ENCODE results near the gene MYO1C. TPM values are rescaled to one million over a fixed set of nuclear protein-coding genes. Genes with fewer than 3 reads are reported as not detected.

The MYO1C gene
- total and polyA plus RNA-seq, 2 of the 8 experiments (the other 6 are each of a cell fraction or from before 2014, with no cell fraction given) = 40.1 to 78.6 TPM

GRCh38 chr17:1535737-1536136 is 43.3 kb upstream of the MYO1C start:
- Histone ChIP-seq H3K4me1 (replicated peaks in 1 of 4; ENCODE audit: control insufficient read depth in 3 of 4, insufficient read depth in 4 of 4, low read length in 3 of 4) (no peaks in the 10 kb centered on the region), H3K4me3 (ENCODE audit: extremely low read depth in 1 of 4, insufficient read depth in 2 of 4, low read depth in 3 of 4, low read length in 4 of 4) (no peak overlapping the region), H3K14ac (ENCODE audit: insufficient read length) (no peak overlapping the region), H3K27ac (ENCODE audit: low read depth, low read length) (no peak overlapping the region), H3K79me1 (ENCODE audit: low read depth, low read length) (no peaks in the 10 kb centered on the region), H3K23me2 (ENCODE audit: low read depth, low read length) (no peaks in the 10 kb centered on the region), H3K79me2 (ENCODE audit: control insufficient read depth in 1 of 2, insufficient read depth in 2 of 2, low read length in 2 of 2) (no peaks in the 10 kb centered on the region), H2BK20ac (ENCODE audit: low read length) (no peak overlapping the region), H3K9me3 (ENCODE audit: insufficient read depth in 2 of 2, low read depth in 1 of 2, low read length in 1 of 2) (no peaks in the 10 kb centered on the region), H4K8ac (ENCODE audit: extremely low read depth, insufficient read depth, low read length) (no peak overlapping the region), H3K18ac (ENCODE audit: extremely low read depth, low read length) (no peak overlapping the region), H4K91ac (replicated peaks; ENCODE audit: insufficient read length, low read length) (no peak overlapping the region), H3K36me3 (ENCODE audit: control insufficient read depth in 2 of 4, insufficient read depth in 4 of 4, low read length in 3 of 4) (peaks cover 9 to 41% (median 30%) of the 10 kb centered on the region in 4 experiments; a peak in 7 of 8 replicates), H3K4ac (replicated peaks; ENCODE audit: insufficient read length, low read depth, low read length) (no peak overlapping the region), H2BK12ac (ENCODE audit: low read depth, low read length) (no peak overlapping the region), H2AK5ac (ENCODE audit: low read depth, low read length) (no peak overlapping the region), H3K56ac (replicated peaks; ENCODE audit: insufficient read length, low read depth, low read length) (no peak overlapping the region), H2AFZ (ENCODE audit: low read length) (no peak overlapping the region), H4K20me1 (replicated peaks in 1 of 2; ENCODE audit: control insufficient read depth in 1 of 2, insufficient read depth in 2 of 2, low read length in 2 of 2) (peaks cover 3 to 4% of the 10 kb centered on the region in 2 experiments), H2BK120ac (replicated peaks; ENCODE audit: low read depth, low read length) (no peak overlapping the region), H3K23ac (ENCODE audit: insufficient read length) (no peak overlapping the region), H2BK5ac (ENCODE audit: low read depth, low read length) (no peak overlapping the region), H4K5ac (ENCODE audit: insufficient read length, low read depth, low read length) (no peak overlapping the region), H2BK15ac (ENCODE audit: low read length) (no peak overlapping the region), H3K4me2 (ENCODE audit: insufficient read depth in 1 of 2, low read depth in 2 of 2, low read length in 2 of 2) (no peak overlapping the region), H3K27me3 (replicated peaks in 1 of 4; ENCODE audit: control insufficient read depth in 3 of 4, extremely low read depth in 1 of 4, insufficient read depth in 3 of 4, low read length in 3 of 4) (no peaks in the 10 kb centered on the region), H3K9ac (replicated peaks in 1 of 4; ENCODE audit: extremely low read depth in 1 of 4, low read depth in 3 of 4, low read length in 3 of 4) (no peak overlapping the region)
- WGBS, 2 experiments (ENCODE audit: extremely low coverage in 1 of 2, insufficient coverage in 1 of 2, insufficient read length in 1 of 2, insufficient replicate concordance in 2 of 2, low coverage in 1 of 2, low lambda C conversion rate in 2 of 2, missing lambda C conversion rate in 1 of 2) = 93% methylated on average over 4 of the region's 4 CpGs; no CpG with 5 or more reads in 1 of the 2 experiments
- TF ChIP-seq SP4 (IDR thresholded peaks at IDR 0.05; ENCODE audit: low read length) (no peak), TEAD4 (IDR thresholded peaks at IDR 0.05; ENCODE audit: low read depth, low read length) (no peak)
- TF ChIP-seq, protein P1, sequence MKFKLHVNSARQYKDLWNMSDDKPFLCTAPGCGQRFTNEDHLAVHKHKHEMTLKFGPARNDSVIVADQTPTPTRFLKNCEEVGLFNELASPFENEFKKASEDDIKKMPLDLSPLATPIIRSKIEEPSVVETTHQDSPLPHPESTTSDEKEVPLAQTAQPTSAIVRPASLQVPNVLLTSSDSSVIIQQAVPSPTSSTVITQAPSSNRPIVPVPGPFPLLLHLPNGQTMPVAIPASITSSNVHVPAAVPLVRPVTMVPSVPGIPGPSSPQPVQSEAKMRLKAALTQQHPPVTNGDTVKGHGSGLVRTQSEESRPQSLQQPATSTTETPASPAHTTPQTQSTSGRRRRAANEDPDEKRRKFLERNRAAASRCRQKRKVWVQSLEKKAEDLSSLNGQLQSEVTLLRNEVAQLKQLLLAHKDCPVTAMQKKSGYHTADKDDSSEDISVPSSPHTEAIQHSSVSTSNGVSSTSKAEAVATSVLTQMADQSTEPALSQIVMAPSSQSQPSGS (IDR thresholded peaks at IDR 0.05; ENCODE audit: low read length) = no peak
- DNase-seq (ENCODE audit: low read depth in 1 of 2, low spot score in 2 of 2) = no peak
- no peak for FAIRE-seq
- ChIA-PET POLR2A (ENCODE audit: partially characterized antibody) (interaction anchor here (0.6 kb wide), 1 partner anchor 46 kb away, joined by 3 read pairs; no protein-coding TSS in a partner anchor), CTCF (ENCODE audit: partially characterized antibody) (interaction anchor here (0.6 to 1.4 kb wide), 2 partner anchors 19 to 117 kb away, joined by 4 to 5 read pairs; no protein-coding TSS in a partner anchor)
